ENCODE results near the gene SLC1A4.

DNA sequence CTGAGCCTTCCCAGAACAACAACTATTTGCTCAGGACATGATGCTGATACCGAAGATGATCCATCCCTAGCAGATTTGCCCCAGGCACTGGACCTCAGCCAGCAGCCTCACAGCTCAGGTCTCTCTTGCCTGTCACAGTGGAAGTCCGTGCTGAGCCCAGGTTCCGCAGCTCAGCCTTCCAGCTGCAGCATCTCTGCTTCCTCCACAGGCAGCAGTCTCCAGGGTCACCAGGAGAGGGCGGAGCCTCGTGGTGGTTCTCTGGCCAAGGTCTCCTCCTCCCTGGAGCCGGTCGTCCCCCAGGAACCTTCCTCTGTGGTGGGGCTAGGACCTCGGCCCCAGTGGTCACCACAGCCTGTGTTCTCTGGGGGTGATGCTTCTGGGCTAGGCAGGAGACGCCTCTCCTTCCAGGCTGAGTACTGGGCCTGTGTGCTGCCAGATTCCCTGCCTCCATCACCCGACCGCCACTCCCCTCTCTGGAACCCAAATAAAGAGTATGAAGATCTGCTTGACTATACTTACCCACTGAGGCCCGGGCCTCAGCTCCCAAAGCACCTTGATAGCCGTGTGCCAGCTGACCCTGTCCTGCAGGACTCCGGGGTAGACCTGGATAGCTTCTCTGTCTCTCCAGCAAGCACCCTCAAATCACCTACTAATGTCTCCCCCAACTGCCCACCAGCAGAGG, 82.4 kb downstream of the SLC1A4 start:
- TF ChIP-seq ZNF274 (IDR thresholded peaks at IDR 0.05; ENCODE audit: low read depth, low read length): no peak
- TF ChIP-seq YY1 (IDR thresholded peaks at IDR 0.05; ENCODE audit: insufficient read depth, insufficient read length): no peak

All from NT2/D1 (cell line).